Hindlimb muscle (tissue), 1 donor: ENCODE measurements around the gene RNASE1. TPM values are rescaled to one million over a fixed set of nuclear protein-coding genes. Genes with fewer than 3 reads are reported as not detected.

Experiments used
- DNase-seq: peaks from one replicate; pipeline ENCODE4 v3.0.0-alpha.2; 2013
- polyA plus RNA-seq: library from polyadenylated mRNA; unstranded; fragments of 120-200 nt; gene quantifications from one replicate; pipeline ENCODE4 v1.2.1, GENCODE V29; 2013; ENCODE audit not compliant: insufficient read length

The RNASE1 gene
- polyA plus RNA-seq, 1 donor = 192 TPM

DNA sequence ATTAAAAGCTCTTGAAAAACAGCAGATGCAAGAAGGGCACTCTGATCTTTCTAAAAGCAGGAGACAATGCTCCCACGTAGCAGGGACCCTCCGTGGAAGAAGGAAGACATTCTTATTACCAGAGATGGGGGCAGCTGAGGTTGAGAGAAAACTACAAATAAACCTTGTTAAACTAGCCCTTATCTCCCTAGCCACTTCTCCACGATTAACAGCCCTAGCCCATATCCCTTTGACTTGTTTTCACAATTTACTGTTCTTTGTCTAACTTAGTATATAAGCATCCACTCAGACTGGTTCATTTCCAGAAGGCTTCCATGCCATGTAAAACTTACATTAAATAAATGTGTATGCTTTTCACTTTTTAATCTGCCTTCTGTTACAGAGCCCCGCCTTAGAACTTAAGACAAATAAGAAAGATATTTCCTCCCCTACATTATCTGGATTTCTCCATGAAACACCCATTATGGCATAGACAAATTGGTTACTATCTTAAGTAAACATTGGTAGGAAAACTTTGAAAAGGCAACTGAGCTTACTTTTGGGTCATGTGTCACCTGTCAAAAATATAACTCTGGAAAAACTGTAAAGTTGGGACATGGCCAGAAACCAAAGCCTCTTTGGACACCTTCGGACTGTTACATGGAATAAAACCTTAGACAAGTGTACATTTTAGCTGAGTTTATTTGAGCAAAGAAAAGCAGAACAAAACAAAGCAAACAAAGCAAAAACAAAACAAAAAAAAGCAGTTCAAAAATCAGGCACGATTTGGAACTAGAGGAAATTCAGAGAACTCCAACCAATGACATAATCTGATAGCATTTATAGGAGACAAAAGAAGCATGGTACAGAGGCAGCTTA, 4.9 kb upstream of the RNASE1 start:
- no peak for DNase-seq

DNA sequence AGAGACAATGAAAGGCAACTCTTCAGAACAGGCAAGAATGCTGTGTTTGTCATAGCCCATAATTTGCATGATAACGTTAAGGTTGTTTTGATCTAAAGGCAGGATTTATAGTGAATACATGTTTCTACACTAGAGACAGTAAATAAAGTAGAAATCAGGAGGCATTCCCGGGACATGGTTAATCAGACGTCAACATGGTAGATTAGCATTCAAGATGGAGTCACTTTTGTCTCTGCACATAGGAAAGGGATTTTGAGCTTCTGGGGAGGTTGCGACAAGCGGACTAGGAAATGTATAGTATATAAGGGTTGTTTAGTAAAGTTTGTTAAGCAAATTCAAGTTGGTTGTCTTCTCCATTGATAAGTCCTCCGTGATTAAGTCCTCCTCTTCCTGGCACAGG, 2.8 kb upstream of the RNASE1 start:
- no peak for DNase-seq

DNA sequence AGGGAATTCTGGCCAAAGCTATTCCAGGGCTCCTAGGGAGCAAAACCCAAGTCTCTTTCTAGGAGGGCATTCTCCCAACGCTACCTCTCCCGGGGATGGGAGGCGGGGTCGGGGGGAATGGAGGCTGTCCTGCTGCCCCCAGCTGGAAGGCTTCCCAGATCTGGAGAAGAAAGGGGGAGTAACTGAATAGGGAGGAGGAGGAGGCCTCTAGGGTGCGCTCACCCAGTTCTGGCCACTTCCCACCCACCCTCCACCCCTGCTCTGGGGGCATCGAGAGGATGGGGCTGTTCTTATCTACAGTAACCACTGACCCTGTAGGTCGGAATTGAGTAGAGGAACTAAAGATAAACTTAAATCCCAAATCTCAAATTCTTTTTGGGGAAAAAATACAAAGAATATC, 579 bp upstream of the RNASE1 start:
- no peak for DNase-seq

DNA sequence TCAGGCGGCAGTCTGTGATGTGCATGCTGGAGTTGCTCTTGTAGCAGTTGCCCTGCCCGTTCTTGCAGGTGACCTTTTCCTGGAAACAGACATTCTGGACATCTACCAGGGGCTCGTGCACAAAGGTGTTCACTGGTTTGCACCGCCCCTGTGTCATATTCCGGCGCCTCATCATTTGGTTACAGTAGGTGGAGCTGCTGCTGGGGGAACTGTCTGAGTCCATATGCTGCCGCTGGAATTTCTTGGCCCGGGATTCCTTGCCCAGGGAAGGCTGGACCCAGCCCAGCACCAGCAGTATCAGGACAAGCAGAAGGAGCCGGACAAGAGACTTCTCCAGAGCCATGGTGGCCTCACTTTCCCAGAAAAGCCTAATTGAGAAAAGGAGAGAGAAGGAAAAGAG, 918 bp downstream of the RNASE1 start:
- DNase-seq = no peak

DNA sequence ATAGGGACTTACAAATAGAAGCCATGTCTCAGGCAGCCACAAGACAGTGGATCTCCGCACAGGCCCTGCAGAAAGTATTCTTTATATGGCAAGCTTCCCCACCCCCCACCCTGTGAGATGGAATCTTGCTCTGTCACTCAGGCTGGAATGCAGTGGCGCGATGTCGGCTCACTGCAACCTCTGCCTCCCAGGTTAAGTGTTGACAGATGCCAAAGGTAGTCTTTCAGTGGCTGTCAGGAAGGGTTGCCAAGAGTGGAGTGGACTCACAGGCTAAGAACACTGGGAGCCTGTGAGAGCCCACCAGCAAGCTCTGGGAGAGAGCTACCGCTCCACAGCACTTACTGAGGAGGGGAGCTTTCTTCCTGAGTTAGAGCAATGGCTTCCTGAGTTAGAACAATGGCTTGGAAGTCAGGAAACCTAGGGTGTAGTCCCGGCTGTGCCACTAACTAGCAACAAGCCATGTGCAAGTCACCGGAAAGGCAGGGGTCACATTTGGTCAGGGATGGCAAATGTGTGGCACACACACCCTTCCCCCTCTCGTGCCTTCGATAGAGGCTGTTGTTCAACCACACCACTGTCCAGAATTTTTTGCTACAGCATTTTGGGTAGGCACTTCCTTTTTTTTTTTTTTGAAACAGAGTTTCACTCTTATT, 2.6 kb downstream of the RNASE1 start:
- DNase-seq = no peak

DNA sequence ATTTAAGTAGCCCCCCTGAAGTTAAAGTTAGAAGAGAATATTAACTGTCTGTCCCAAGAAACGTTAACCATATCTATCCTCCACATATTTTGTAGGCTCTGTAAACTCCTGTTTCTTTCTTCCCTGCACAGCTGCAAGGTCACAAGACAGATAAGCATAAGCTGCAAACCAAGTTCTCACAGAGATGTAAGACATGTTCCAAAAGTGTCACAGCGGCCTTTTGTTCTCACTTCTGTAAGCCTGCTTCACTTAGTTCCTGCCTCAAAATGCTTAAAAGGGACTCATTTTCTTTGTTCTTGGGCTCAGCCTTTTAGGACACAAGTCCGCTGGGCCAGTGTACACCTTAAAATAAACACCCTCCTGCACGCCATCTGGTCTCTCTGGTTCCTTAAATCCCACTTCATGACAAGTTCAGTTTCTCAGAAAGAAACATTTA, 3.2 kb downstream of the RNASE1 start:
- DNase-seq = no peak

DNA sequence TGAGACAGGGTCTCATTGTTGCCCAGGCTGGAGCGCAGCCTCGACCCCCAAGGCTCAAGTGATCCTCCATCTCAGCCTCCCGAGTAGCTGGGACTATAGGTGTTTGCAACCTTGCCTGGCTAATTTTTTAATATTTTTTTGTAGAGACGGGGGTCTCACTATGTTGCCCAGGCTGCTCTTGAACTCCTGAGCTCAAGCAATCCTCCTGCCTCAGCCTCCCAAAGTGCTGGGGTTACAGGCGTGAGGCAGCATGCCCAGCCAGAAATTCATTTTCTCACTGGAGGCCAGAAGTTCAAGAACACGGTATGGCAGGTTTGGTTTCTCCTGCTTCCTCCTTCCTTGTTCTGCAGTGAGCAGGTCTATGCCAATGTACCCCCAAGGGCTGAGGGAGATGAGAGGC, 3.7 kb downstream of the RNASE1 start:
- DNase-seq = no peak

DNA sequence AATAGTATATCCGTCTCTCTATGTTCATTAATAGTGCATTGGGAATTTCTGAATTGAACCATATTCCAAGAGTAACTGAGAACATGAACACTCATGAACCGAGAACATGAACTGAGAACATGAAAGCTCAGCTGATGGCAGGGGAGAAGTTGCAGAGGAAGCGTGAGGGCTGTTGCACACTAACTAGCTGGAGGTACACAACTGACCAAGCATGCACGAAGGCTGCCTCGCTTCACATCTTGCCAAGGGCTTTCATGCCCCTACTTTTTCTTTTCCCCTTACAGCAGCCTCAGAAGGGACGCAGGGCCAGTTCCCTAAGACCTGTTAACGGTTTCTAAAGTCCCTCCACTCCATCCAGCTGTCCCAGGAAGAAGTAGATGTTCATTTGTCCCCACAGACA, 4.3 kb downstream of the RNASE1 start:
- DNase-seq = no peak

DNA sequence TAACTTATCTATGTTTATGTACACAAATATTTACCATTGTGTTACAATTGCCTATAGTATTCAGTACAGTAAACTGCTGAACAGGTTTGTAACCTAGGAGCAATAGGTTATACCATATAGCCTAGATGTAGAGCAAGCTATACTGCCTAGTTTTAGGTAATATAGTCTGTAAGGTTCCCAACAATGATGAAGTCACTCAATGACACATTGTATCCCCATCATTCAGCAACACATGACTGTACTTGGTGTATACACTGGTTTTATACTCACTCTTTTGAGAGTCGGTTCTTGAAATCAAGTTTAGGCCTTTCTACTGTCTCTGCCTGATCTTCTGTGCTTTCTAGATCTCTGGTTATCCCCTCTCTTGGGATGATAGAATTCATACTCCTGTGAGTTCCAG, 5.5 kb downstream of the RNASE1 start:
- no peak for DNase-seq

DNA sequence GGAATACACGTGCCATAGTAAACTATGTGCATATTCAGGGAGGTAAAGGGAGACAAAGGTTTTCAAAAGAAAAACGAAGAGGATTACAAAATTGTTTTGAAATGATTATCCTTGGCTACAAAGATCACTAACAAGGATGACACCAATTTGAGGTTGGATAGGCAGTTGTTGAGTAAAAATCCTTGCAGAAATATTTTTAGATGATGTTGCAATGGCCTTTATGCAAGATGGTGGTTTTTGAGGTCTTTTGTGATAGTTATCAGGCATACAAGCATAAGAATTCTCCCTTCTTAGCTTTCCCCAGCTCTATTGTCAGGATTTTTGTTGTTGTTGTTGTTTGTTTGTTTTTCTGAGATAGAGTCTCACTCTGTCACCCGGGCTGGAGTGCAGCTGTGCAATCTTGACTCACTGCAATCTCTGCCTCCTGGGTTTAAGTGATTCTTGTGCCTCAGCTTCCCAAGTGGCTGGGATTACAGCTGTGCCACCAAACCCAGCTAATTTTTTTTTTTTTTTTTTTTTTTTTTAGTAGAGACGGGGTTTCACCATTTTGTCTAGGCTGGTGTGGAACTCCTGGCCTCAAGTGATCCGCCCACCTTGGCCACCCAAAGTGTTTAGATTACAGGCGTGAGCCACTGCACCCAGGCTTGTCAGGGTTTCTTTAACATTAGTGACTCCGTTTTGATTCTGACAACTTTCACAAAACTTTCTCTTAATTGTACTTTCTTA, 7.8 kb downstream of the RNASE1 start:
- DNase-seq = no peak

DNA sequence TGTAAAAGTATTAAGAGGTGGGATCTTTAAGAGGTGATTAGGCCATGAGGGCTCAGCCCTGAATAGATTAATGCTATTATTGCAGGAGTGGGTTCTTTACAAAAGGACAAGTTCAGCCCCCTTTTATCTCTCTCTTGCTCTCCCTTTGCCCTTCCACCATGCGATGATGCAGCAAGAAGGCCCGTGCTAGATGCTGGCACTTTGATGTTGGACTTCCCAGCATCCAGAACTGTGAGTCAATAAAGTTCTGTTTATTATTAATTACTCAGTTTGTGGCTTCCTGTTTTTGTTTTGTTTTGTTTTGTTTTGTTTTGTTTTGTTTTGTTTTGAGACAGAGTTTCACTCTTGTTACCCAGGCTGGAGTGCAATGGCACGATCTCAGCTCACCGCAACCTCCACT, 10.1 kb downstream of the RNASE1 start:
- DNase-seq = no peak

DNA sequence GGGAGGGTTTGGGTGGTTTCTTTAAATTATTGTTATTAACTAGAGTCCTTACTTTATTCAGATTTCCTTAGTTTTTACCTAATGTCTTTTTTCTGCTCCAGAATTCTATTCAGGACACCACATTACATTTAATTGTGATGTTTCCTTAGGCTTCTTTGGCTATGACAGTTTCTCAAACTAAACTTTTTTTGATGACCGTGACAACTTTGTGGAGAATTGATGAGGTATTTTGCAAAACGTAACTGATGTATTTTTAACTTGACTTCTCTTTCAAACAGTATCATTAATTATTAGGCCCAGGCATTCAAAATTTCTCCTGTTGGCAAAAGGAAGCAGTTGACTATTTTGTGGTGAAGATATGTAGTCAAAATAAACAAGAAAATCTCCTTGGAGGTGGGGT, 11.0 kb downstream of the RNASE1 start:
- no peak for DNase-seq

DNA sequence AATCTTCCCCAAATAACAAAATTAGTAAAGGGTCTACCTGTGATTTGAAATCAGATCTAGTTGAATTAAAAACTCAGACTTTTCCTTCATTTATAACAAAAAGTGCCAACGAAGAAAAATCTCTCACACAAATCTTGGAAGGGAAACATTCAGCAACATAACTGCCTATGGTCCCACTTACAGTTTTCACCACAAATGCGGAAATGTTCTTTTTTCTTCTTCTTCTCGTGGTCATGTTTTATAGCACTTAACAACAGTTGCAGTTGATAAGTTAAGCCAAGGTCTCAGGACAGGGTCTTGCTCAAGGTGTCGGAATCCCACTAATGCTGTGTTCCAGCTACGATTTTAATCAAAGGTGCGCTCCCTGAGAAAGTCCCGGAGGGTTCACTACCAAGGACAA, 11.5 kb downstream of the RNASE1 start:
- DNase-seq = no peak

DNA sequence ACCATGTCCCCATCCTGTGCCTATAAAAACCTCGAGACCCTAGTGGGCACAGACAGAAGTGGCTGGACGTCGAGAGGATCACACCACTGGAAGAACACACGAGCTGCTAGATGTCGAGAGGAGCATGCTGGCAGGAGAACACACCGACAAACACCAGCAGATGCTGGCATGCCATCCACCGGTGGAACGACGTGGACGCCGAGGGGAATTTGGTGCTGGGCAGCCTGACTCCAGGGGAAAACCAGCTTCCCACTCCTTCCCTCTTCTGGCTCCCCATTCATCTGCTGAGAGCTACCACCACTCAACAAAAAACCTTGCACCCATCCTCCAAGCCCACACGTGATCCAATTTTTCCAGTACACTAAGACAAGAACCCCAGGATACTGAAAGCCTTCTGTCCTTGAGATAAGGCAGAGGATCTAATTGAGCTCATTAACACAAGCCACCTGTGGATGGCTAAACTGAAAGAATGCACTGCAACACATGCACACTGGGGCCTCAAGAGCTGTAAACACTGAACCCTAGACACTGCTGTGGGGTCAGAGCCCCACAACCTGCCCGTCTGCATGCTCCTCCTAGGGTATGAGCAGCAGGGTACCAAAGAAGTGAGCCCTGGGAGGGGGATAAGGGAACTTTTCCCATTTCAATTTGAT, 12.1 kb downstream of the RNASE1 start:
- DNase-seq = no peak

DNA sequence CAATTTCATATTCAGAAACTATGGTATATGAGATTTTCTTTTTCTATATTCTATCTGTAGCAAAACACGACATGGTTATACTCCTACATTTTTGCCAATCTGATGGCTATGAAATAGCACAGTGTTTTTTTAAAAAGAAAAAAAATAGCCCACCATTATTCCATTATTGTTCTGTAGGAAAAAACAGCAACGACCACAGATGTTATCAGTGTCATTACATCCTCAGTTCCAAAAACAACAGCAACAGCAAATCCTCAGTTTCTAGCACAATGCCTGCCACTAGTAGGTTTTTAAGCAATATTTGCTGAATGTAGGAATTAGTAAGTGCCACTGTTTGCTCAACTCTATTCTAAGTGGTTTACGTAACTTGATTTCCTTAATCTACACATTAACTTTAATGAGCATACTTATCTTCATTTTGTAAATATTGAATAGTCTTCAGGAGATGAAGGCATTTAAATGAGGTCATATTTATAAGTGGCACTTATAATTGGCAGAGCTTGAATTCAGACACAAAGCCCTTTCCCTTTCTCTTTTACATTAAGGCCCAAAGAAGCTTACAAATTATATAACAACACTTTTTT, 13.3 kb downstream of the RNASE1 start:
- DNase-seq = no peak

DNA sequence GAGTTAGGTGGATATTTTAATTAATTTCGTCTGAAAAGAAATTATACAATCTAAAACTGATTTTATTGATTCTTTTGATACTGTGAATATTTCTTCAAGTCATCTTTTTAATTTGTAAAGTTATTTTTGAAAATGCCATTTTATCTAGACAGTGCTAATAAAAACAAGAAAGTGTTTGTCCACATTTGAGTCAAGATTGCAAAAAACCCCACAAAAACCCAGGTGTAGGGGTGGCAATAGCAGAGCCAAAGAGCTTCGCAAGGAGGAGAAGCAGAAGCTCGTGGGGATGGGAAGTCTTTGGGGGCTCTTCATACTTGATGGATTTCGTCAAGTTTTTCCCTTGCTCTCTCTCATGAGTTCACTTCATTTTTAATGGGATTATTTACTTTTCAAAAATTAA, 15.6 kb downstream of the RNASE1 start:
- DNase-seq = no peak

DNA sequence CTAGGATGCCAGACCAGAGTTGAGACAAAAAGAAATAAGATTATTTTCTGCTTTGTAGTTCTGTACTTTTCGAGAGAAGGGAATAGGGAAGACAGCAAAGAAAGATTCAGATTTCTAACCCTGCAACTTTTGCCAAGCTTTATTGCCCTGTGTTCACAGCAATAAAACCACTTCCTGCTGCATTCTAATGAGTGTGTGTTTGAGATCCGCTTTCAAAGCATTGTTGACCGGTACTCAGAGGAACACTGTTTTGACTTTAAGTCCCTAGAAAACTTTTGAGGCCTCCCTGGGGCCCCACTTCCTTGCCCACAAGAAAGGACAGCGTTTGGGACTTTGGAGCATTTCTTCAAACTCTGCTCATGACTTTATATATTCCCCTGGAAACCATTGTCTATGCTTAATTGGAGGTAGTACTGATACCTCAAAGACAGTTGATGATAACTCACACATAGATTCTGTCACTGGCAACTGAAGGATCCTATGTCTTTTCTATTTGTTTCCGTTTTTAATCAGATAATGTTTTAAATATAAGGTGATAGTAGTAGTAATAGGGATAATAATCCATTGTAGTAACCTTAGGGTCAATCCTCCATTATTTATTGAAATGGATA, 20.3 kb downstream of the RNASE1 start:
- DNase-seq = no peak

DNA sequence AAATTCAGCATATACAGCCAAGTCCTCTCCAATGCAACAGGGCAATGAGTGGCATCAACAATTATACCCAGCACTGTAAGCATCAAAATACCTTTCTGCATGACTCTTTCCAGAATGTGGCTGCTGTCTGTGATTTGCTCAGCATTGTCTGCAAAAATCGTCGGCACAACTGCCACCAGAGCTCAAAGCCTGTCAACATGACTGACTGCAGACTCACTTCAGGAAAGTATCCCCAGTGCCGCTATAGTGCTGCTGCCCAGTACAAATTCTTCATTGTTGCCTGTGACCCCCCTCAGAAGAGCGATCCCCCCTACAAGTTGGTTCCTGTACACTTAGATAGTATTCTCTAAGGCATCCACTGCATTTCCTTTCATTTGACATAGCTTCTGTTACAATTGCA, 20.8 kb downstream of the RNASE1 start:
- DNase-seq = no peak

DNA sequence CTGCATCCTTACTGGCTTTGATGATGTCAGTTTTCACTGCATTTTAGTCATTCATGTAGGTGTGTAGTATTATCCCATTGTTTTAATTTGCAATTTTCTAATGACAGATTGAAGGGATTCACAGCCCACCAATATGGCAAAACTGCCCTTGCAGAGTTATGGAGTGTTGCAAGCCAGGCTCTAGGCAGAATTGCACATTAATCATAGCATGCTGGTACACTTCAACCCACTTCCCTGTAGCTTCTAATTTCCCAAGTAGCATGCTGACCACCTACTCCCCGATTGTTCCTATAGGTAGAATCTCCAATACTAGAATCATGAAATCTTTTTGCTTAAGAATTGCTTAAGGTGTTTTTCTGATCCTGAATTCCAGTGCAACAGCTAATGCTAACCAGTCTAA, 26.7 kb downstream of the RNASE1 start:
- no peak for DNase-seq

DNA sequence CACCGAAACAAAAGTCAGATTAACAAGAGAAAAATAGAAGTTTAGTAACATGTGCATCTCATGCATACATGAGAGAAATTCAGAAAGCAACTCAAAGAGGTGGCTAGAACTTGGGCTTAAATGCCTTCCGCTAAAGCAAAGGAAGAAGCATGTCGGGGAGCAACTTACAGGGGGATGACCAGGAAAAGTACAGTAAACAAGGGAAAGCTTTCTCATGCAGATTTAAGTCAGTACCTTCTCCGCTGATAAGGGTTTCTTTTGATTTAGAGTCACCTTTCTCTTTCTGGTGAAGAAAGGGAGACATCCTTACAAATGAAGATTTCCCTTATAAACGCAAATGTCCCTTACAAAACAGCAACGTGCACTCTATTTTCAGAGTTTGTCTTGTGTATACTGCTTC, 27.6 kb downstream of the RNASE1 start:
- DNase-seq = no peak

DNA sequence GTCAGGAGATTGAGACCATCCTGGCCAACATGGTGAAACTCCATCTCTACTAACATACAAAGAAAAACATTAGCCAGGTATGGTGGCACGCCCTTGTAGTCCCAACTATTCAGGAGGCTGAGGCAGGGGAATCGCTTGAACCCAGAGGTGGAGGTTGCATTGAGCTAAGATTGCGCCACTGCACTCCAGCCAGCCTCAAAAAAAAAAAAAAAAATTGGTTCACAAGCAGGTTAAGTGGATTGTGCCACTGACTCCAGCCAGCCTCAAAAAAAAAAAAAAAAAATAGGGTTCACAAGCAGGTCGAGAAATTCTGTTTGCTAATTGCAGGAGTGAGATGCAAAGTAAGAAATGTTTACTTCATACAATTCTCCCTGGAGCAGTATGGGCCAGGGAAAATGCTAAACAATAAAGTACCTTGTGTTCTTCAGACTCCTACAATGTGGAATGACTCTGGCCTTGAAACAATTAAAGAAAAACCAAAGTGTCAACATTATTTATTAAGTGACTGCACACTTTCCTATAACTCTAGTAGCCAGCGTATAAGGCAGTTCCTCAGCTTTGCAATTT, 28.3 kb downstream of the RNASE1 start:
- no peak for DNase-seq

DNA sequence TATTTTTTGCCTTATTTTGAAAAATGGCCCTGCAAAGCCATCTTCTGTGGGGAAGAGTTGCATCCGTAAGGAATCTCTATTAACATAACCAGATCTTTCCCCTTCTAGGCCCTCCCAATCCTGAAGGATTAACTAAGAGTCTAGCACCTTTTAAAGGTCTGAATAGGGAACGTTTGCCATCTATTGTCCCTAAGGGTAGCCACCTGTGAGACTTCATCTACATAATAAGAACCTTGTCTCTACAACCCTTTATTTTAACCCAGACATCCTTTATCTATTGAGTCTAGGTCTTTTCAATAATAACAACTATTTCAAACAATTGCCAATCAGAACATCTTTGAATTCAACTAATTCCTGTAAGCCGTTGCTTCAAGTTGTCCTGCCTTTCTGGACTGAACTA, 30.0 kb downstream of the RNASE1 start:
- DNase-seq = no peak
